ENCODE measurements around the gene CASP12.

CASP12 gene

DNA sequence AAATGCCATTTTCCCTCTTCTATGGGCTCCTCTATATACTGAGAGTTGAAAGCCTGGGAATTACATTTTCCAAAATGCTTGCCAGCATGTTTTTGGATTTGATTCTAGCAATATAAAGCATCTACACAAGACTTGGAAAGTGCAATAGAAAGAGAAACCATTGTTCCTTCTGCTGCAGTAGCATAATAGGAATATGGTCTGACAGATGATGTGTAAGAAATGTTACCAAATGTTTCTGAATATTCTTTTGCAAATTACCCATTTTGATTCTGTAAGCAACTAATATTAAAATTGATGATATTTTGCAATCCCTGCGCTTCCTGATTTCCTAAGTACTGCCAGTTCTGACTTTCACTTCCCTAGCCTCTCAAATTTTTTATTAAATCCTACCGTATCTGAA, 61.6 kb downstream of the CASP12 start:
- DNase-seq (ENCODE audit: low spot score) = no peak

Measured in HuH-7 (cell line).